Kidney epithelial cell (primary cell): ENCODE data around the gene AP1S3. TPM values are rescaled to one million over a fixed set of nuclear protein-coding genes. Genes with fewer than 3 reads are reported as not detected.

ENCODE experiments used
- DNase-seq: peaks from one replicate; pipeline ENCODE4 v3.0.0-alpha.2; 2010; ENCODE audit warnings: low read depth
- H3K27me3 ChIP-seq: 2 replicates; pipeline ENCODE4 v1.6.0; 2011; ENCODE audit warnings: low read length; ENCODE audit not compliant: control insufficient read depth, insufficient read depth
- H3K36me3 ChIP-seq: 2 replicates; pipeline ENCODE4 v1.5.1; 2011; ENCODE audit warnings: low read length; ENCODE audit not compliant: control insufficient read depth, insufficient read depth
- H3K4me3 ChIP-seq: 2 replicates; pipeline ENCODE4 v1.5.1; 2011; ENCODE audit warnings: low read depth, mild to moderate bottlenecking, control low read depth, low read length
- CTCF ChIP-seq: IDR thresholded peaks from 2 replicates; pipeline ENCODE4 v1.5.1; 2011; ENCODE audit warnings: mild to moderate bottlenecking, moderate library complexity, low read length, control low read depth, inconsistent platforms; ENCODE audit not compliant: insufficient read depth, poor library complexity, severe bottlenecking
- total RNA-seq: library from RNA; depleted of rRNA; stranded (reverse); fragments of >200 nt; gene quantifications from 2 replicates; pipeline ENCODE4 v1.2.3, GENCODE V29; 2015

Gene AP1S3
- total RNA-seq, 1 donor from 2014 or later, result 22.4 TPM

- TF ChIP-seq CTCF, result peak; percentile 70
- Histone ChIP-seq H3K4me3 (no peak overlapping the region), H3K27me3 (no peaks in the 10 kb centered on the region), H3K36me3 (no peaks in the 10 kb centered on the region)
- DNase-seq, result peak; percentile 70
These were observed 109.8 kb downstream of the AP1S3 start for GRCh38 chr2:223727562-223727961.

- Histone ChIP-seq H3K36me3 (no peaks in the 10 kb centered on the region), H3K27me3 (no peaks in the 10 kb centered on the region), H3K4me3 (no peak overlapping the region)
- TF ChIP-seq CTCF, result no peak
- no peak for DNase-seq
These were observed 111.1 kb downstream of the AP1S3 start for GRCh38 chr2:223725986-223726970.

GRCh38 chr2:223725494-223725893, 111.9 kb downstream of the AP1S3 start:
- no peak for TF ChIP-seq CTCF
- no peak overlapping the region for H3K4me3 ChIP-seq
- no peaks in the 10 kb centered on the region for H3K36me3 ChIP-seq
- no peaks in the 10 kb centered on the region for H3K27me3 ChIP-seq
- peak; percentile 97 for DNase-seq

- Histone ChIP-seq H3K4me3 (no peak overlapping the region), H3K36me3 (no peaks in the 10 kb centered on the region), H3K27me3 (no peaks in the 10 kb centered on the region)
- TF ChIP-seq CTCF, result no peak
- DNase-seq, result no peak
These were observed 112.5 kb downstream of the AP1S3 start for GRCh38 chr2:223724861-223725260.

GRCh38 chr2:223723954-223724411, 113.4 kb downstream of the AP1S3 start:
- Histone ChIP-seq H3K4me3 (no peak overlapping the region), H3K27me3 (no peaks in the 10 kb centered on the region), H3K36me3 (no peaks in the 10 kb centered on the region)
- no peak for DNase-seq
- no peak for TF ChIP-seq CTCF
